Prostate gland (tissue), 2 donors: Measurements from ENCODE around the gene ZER1. TPM values are rescaled to one million over a fixed set of nuclear protein-coding genes. Genes with fewer than 3 reads are reported as not detected.

Experiments
- DNase-seq: peaks from one replicate; pipeline ENCODE4 v3.0.0-alpha.2; 2019; ENCODE audit warnings: low spot score
- H3K27ac ChIP-seq, 2 donors: fragments of 200-600 bp; sonication (generic); 2 replicates each; pipeline ENCODE4 v1.5.1; 2017 to 2019
- H3K27me3 ChIP-seq: fragments of 200-600 bp; sonication (generic); replicated peaks from 2 replicates; pipeline ENCODE4 v1.5.1; 2019; ENCODE audit not compliant: insufficient read depth
- H3K36me3 ChIP-seq, 2 donors: fragments of 200-600 bp; sonication (generic); 1 replicate in 1 of 2; 2 replicates in 1 of 2; pipeline versions ENCODE4 v1.5.1 to v1.8.1; 2017 to 2019
- H3K4me1 ChIP-seq: fragments of 200-600 bp; sonication (generic); replicated peaks from 2 replicates; pipeline ENCODE4 v1.5.1; 2019
- H3K4me3 ChIP-seq, 2 donors: fragments of 200-600 bp; sonication (generic); 2 replicates each; pipeline ENCODE4 v1.5.1; 2017 to 2019
- H3K9me3 ChIP-seq: fragments of 200-600 bp; sonication (generic); 2 replicates; pipeline ENCODE4 v1.5.1; 2017
- CTCF ChIP-seq, 4 experiments: fragments of 200-600 bp in 2 of 4; fragments of 450-650 bp in 2 of 4; sonication (generic) in 2 of 4; IDR thresholded peaks; 1 replicate in 3 of 4; 2 replicates in 1 of 4; pipeline ENCODE4 v1.5.1; 2016 to 2019; ENCODE audit warnings: antibody characterized with exemption in 4 of 4, mild to moderate bottlenecking in 2 of 4, moderate library complexity in 2 of 4
- POLR2A ChIP-seq: fragments of 450-650 bp; IDR thresholded peaks from one replicate; pipeline ENCODE4 v1.6.1; 2016; ENCODE audit warnings: antibody characterized with exemption, mild to moderate bottlenecking
- POLR2AphosphoS5 ChIP-seq: sonication (generic); formaldehyde crosslinking; IDR thresholded peaks from one replicate; pipeline ENCODE4 v1.6.1; 2017; ENCODE audit warnings: antibody characterized with exemption
- WGBS: methylation state at CpG from one replicate; pipeline ENCODE4 v1.1.5; 2018; 5-methylcytosine and 5-hydroxymethylcytosine counted together
- intact Hi-C: fragments of 100-400 bp; cut with DNase I; formaldehyde crosslinking; loops from one replicate; pipeline ENCODE4 v1.14.2; 2022
- total RNA-seq, 2 donors: library from RNA; depleted of rRNA; stranded (reverse); fragments of >200 nt; gene quantifications; one replicate each; pipeline ENCODE4 v1.1.0, GENCODE V29; 2016

The ZER1 gene
- total RNA-seq, 2 donors from 2014 or later = 86.6 to 122 TPM

- H3K4me1 ChIP-seq = no peaks in the 10 kb centered on the region
- TF ChIP-seq CTCF (IDR thresholded peaks at IDR 0.05) (no peak), POLR2A (no peak), POLR2AphosphoS5 (no peak)
- H3K36me3 ChIP-seq = no peaks in the 10 kb centered on the region
- 72% methylated on average over 5 of the region's 5 CpGs for WGBS
- H3K27ac ChIP-seq = no peak overlapping the region
- no peak overlapping the region for H3K4me3 ChIP-seq
- DNase-seq = no peak
- H3K27me3 ChIP-seq = no peaks in the 10 kb centered on the region
- no peaks in the 10 kb centered on the region for H3K9me3 ChIP-seq
- intact Hi-C loops = no loop called here
Observed at GRCh38 chr9:128729302-128729701, 42.4 kb downstream of the ZER1 start.

- Histone ChIP-seq H3K36me3 (no peaks in the 10 kb centered on the region), H3K4me3 (no peak overlapping the region), H3K9me3 (no peaks in the 10 kb centered on the region), H3K4me1 (no peaks in the 10 kb centered on the region), H3K27ac (no peak overlapping the region), H3K27me3 (no peaks in the 10 kb centered on the region)
- intact Hi-C loops = no loop called here
- no peak for TF ChIP-seq POLR2A
- TF ChIP-seq CTCF (IDR thresholded peaks at IDR 0.05) = no peak
- TF ChIP-seq POLR2AphosphoS5 = no peak
- 45% methylated on average over 7 of the region's 7 CpGs for WGBS
- no peak for DNase-seq
Observed at GRCh38 chr9:128728298-128728697, 43.4 kb downstream of the ZER1 start.

- TF ChIP-seq CTCF (IDR thresholded peaks at IDR 0.05) (no peak), POLR2A (no peak), POLR2AphosphoS5 (no peak)
- Histone ChIP-seq H3K4me3 (no peak overlapping the region), H3K4me1 (no peaks in the 10 kb centered on the region), H3K27ac (no peak overlapping the region), H3K36me3 (no peaks in the 10 kb centered on the region), H3K9me3 (no peaks in the 10 kb centered on the region), H3K27me3 (no peaks in the 10 kb centered on the region)
- intact Hi-C loops = no loop called here
- WGBS = 86% methylated on average over 5 of the region's 5 CpGs
- DNase-seq = no peak
Observed at GRCh38 chr9:128727640-128728248, 44.0 kb downstream of the ZER1 start.

GRCh38 chr9:128724744-128725211, 46.9 kb downstream of the ZER1 start:
- H3K36me3 ChIP-seq = no peaks in the 10 kb centered on the region
- no peaks in the 10 kb centered on the region for H3K9me3 ChIP-seq
- no peak for TF ChIP-seq CTCF (IDR thresholded peaks at IDR 0.05)
- peak; percentile 6 for TF ChIP-seq POLR2A
- peak; percentile 61 for TF ChIP-seq POLR2AphosphoS5
- 18% methylated on average over 10 of the region's 10 CpGs for WGBS
- intact Hi-C loops = no loop called here
- peak overlapping the region; percentile 76 to 81 for H3K27ac ChIP-seq
- no peaks in the 10 kb centered on the region for H3K27me3 ChIP-seq
- H3K4me1 ChIP-seq = no peaks in the 10 kb centered on the region
- peak; percentile 75 for DNase-seq
- peak overlapping the region; percentile 56 for H3K4me3 ChIP-seq
